Body of pancreas (tissue), 4 donors: ENCODE data around the gene CDC27. TPM values are rescaled to one million over a fixed set of nuclear protein-coding genes. Genes with fewer than 3 reads are reported as not detected.
"Not testable (repeated sequence)": the region's sequence is repeated elsewhere in the genome, so short reads cannot be mapped to it uniquely, and the experiment has no call there.

Source experiments
- ATAC-seq: fragments of 150-250 bp; one replicate; pipeline ENCODE4 v1.9.1; 2016
- DNase-seq, 4 donors: peaks; one replicate each; pipeline ENCODE4 v3.0.0-alpha.2; 2019
- H3K27ac ChIP-seq, 4 donors: fragments of 200-600 bp; sonication (generic); 1 replicate in 3 of 4; 2 replicates in 1 of 4; pipeline versions ENCODE4 v1.5.1 to v1.6.1; 2016 to 2019; ENCODE audit warnings: mild to moderate bottlenecking in 1 of 4, mixed read lengths in 1 of 4, moderate library complexity in 1 of 4
- H3K27me3 ChIP-seq, 2 donors: fragments of 200-600 bp; sonication (generic); one replicate each; pipeline ENCODE4 v1.6.0; 2016; ENCODE audit warnings: mild to moderate bottlenecking in 1 of 2
- H3K36me3 ChIP-seq, 2 donors: fragments of 200-600 bp; sonication (generic); replicated peaks in 1 of 2; 2 replicates each; pipeline ENCODE4 v1.5.1; 2016; ENCODE audit warnings: low read depth in 2 of 2; ENCODE audit not compliant: insufficient read depth in 1 of 2
- H3K4me1 ChIP-seq: fragments of 200-600 bp; sonication (generic); one replicate; pipeline ENCODE4 v1.6.0; 2016
- H3K4me3 ChIP-seq, 2 donors: fragments of 200-600 bp; sonication (generic); 1 replicate in 1 of 2; 2 replicates in 1 of 2; pipeline ENCODE4 v1.5.1; 2016 to 2019
- H3K9me3 ChIP-seq, 3 donors: fragments of 200-600 bp; sonication (generic); 1 replicate in 2 of 3; 2 replicates in 1 of 3; pipeline ENCODE4 v1.5.1; 2016
- POLR2A ChIP-seq, 3 donors: fragments of 450-650 bp; IDR thresholded peaks; one replicate each; pipeline ENCODE4 v1.6.1; 2016; ENCODE audit warnings: antibody characterized with exemption in 3 of 3, mild to moderate bottlenecking in 2 of 3
- WGBS, 2 donors: methylation state at CpG; one replicate each; pipeline ENCODE4 v1.1.5; 2017; 5-methylcytosine and 5-hydroxymethylcytosine counted together
- intact Hi-C: fragments of 100-400 bp; cut with DNase I; formaldehyde crosslinking; loops from one replicate; pipeline ENCODE4 v1.15.1; 2023
- total RNA-seq, 2 donors: library from RNA; depleted of rRNA; stranded (reverse); fragments of >200 nt; gene quantifications; one replicate each; pipeline ENCODE4 v1.1.0, GENCODE V29; 2016
- TF ChIP-seq, protein P1 (sequence below), 7 experiments: fragments of 450-650 bp in 4 of 7; fragments of 200-600 bp in 3 of 7; sonication (generic) in 3 of 7; IDR thresholded peaks; one replicate each; pipeline ENCODE4 v1.5.1; 2016 to 2019; ENCODE audit warnings: antibody characterized with exemption in 7 of 7

Gene CDC27
- total RNA-seq, 2 donors from 2014 or later, result 11.5 to 27.2 TPM

DNA sequence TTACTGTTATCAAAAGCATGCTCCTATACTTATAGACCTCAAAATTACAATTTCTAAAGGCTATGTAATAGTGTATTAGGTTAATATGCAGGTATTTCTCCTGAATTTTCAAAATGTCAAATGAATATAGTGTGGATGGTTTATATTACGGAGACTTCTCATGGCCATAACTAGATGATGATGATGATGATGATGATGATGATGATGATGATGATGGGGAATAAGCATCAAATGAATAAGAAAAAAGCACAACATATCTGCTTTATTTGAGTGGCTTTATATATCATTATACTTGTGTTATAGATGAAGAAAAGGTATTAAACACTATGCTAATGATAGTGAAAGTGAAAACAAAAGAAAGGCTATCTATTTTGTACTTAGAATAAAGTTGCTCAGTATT is 53.9 kb downstream of the CDC27 start:
- 94 to 97% methylated on average over 1 of the region's 1 CpG for WGBS, 2 donors
- H3K36me3 ChIP-seq, result peaks cover 0 to 13% of the 10 kb centered on the region in 2 donors
- TF ChIP-seq POLR2A (IDR thresholded peaks at IDR 0.05), result no peak
- TF ChIP-seq, protein P1, sequence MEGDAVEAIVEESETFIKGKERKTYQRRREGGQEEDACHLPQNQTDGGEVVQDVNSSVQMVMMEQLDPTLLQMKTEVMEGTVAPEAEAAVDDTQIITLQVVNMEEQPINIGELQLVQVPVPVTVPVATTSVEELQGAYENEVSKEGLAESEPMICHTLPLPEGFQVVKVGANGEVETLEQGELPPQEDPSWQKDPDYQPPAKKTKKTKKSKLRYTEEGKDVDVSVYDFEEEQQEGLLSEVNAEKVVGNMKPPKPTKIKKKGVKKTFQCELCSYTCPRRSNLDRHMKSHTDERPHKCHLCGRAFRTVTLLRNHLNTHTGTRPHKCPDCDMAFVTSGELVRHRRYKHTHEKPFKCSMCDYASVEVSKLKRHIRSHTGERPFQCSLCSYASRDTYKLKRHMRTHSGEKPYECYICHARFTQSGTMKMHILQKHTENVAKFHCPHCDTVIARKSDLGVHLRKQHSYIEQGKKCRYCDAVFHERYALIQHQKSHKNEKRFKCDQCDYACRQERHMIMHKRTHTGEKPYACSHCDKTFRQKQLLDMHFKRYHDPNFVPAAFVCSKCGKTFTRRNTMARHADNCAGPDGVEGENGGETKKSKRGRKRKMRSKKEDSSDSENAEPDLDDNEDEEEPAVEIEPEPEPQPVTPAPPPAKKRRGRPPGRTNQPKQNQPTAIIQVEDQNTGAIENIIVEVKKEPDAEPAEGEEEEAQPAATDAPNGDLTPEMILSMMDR (IDR thresholded peaks at IDR 0.05), result no peak

DNA sequence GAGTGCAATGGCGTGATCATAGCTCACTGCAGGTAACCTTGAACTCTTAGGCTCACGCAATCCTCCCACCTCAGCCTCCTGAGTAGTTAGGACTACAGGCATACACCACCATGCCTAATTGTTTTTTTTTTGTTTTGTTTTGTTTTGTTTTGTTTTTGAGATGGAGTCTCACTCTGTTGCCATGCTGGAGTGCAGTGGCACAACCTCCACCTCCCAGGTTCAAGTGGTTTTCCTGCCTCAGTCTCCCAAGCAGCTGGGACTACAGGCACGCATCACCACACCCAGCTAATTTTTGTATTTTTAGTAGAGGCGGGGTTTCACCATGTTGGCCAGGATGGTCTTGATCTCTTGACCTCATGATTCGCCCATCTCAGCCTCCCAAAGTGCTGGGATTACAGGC is 54.7 kb downstream of the CDC27 start:
- peaks cover 0 to 11% of the 10 kb centered on the region in 2 donors for H3K36me3 ChIP-seq
- intact Hi-C loops, result not testable (repeated sequence)

More for the DNA sequence above, 53.9 kb downstream of the CDC27 start:
- no peak overlapping the region for H3K27ac ChIP-seq
- no peaks in the 10 kb centered on the region for H3K27me3 ChIP-seq
- H3K4me1 ChIP-seq, result no peaks in the 10 kb centered on the region
- no peak overlapping the region for H3K4me3 ChIP-seq
- ATAC-seq, result no peak
- intact Hi-C loops, result no loop called here
- DNase-seq, result no peak
- H3K9me3 ChIP-seq, result no peaks in the 10 kb centered on the region

DNA sequence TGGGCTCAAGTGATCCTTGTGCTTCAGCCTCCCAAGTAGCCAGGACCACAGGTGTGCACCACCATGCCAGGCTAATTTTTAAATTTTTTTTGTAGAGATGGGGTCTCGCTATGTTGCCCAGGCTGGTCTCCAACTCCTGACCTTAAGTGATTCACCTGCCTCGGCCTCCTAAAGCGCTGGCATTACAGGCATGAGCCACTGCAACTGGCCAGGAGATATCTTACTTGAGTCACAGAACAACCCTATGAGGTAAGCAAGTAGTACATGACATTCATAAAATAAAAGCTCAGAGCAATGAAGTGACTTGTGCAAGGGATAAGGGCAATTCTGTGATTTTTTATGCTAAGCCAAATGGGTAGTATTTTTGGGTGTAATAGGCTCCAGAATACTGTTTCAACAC is 57.3 kb downstream of the CDC27 start:
- no peak overlapping the region for H3K27ac ChIP-seq
- H3K4me3 ChIP-seq, result no peak overlapping the region
- WGBS, 2 donors, result 74 to 76% methylated on average over 3 of the region's 3 CpGs
- H3K36me3 ChIP-seq, result no peaks in the 10 kb centered on the region
- no peaks in the 10 kb centered on the region for H3K4me1 ChIP-seq
- H3K27me3 ChIP-seq, result no peaks in the 10 kb centered on the region
- TF ChIP-seq, protein P1 (IDR thresholded peaks at IDR 0.05), result no peak
- no peak for TF ChIP-seq POLR2A (IDR thresholded peaks at IDR 0.05)
- no peaks in the 10 kb centered on the region for H3K9me3 ChIP-seq
- intact Hi-C loops, result no loop called here
- DNase-seq, result no peak
- no peak for ATAC-seq

More for the DNA sequence above, 54.7 kb downstream of the CDC27 start:
- H3K27ac ChIP-seq, H3K27me3 ChIP-seq, H3K4me1 ChIP-seq, H3K9me3 ChIP-seq, ATAC-seq, DNase-seq, H3K4me3 ChIP-seq: not testable (repeated sequence)
- WGBS, 2 donors, result 95 to 96% methylated on average over 5 of the region's 5 CpGs

DNA sequence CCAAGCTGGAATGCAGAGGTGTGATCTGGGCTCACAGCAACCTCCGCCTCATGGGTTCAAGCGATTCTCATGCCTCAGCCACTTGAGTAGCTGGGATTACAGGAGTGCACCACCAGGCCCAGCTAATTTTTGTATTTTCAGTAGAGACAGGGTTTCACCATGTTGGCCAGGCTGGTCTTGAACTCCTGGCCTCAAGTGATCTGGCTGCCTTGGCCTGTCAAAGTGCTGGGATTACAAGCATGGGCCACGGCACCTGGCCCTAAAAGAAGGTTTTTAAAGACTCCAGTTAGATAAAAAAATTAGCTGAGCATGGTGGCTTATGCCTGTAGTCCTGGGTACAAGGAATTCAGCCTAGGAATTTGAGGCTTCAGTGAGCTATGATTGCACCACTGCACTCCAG is 62.3 kb downstream of the CDC27 start:
- intact Hi-C loops, DNase-seq: not testable (repeated sequence)
- WGBS, 2 donors, result 94 to 95% methylated on average over 2 to 3 of the region's 3 CpGs

DNA sequence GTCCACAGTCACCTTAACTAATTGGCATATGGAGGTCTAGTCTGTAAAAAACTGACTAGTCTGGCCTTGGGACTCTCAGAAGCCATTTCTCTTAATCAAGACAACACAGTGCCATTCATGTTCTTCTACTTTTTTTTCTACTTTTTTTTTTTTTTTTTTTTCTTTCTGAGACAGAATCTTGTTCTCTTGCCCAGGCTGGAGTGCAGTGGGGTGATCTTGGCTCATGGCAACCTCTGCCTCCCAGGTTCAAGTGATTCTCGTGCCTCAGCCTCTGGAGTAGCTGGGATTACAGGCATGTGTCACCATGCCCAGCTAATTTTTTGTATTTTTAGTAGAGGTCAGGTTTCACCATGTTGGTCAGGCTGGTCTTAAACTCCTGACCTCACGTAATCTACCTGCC is 65.8 kb downstream of the CDC27 start:
- ATAC-seq, DNase-seq, H3K9me3 ChIP-seq, H3K4me3 ChIP-seq, H3K4me1 ChIP-seq, H3K36me3 ChIP-seq, intact Hi-C loops, H3K27me3 ChIP-seq, H3K27ac ChIP-seq: not testable (repeated sequence)
- 88 to 93% methylated on average over 2 of the region's 2 CpGs for WGBS, 2 donors

More for the DNA sequence above, 62.3 kb downstream of the CDC27 start:
- not testable (repeated sequence) for H3K36me3 ChIP-seq, H3K4me1 ChIP-seq, H3K27me3 ChIP-seq, H3K4me3 ChIP-seq, ATAC-seq, H3K27ac ChIP-seq, H3K9me3 ChIP-seq

DNA sequence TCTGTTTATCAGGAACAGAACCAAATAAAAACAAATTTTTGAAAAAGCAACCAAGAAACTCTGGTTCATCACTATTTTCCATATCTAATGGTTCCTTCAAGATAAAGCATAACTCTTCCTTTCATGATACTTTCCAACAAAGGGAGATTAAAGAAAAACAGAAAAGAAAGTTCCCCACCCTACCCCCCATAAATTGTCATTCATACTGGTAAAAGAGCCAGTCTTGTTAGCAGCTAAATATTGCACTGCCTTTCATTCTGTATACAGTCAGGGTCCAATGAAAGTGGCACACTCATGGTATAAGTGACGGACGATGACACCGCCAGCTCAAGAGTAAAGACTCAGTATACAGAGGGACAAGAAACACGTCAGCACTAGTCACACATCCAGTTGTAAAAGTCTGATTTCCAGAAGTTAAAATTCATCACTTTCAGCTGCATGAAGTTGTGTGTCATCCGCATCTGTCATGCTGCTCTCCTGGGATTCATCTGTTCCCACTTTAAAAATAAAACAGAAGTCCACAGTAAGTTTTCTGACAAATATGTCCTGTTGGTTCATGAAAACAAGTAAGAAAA is 68.5 kb downstream of the CDC27 start:
- DNase-seq, result no peak
- intact Hi-C loops, result no loop called here
- 79 to 95% methylated on average over 5 of the region's 5 CpGs for WGBS, 2 donors
- ATAC-seq, result no peak
- H3K4me1 ChIP-seq, result no peaks in the 10 kb centered on the region
- no peaks in the 10 kb centered on the region for H3K27me3 ChIP-seq
- H3K9me3 ChIP-seq, result no peaks in the 10 kb centered on the region
- H3K4me3 ChIP-seq, result no peak overlapping the region
- peaks cover 0 to 7% of the 10 kb centered on the region in 2 donors for H3K36me3 ChIP-seq
- TF ChIP-seq POLR2A (IDR thresholded peaks at IDR 0.05), result no peak
- TF ChIP-seq, protein P1 (IDR thresholded peaks at IDR 0.05), result no peak
- H3K27ac ChIP-seq, result no peak overlapping the region
